Neural cell (in vitro differentiated cells): ENCODE measurements around the gene ZNF440. TPM values are rescaled to one million over a fixed set of nuclear protein-coding genes. Genes with fewer than 3 reads are reported as not detected.

Source experiments
- H2AFZ ChIP-seq: fragments of 200-600, 300-800 bp; sonication (generic), shearing (Covaris generic); 2 replicates; pipeline ENCODE4 v1.6.0; 2014; ENCODE audit warnings: low read depth, mild to moderate bottlenecking, antibody characterized with exemption, low read length, moderate library complexity
- H3F3A ChIP-seq: fragments of 200-600 bp; shearing (Covaris generic); 2 replicates; pipeline ENCODE4 v1.6.1; 2016; ENCODE audit warnings: mild to moderate bottlenecking, moderate library complexity, mixed read lengths, antibody characterized with exemption, low read length; ENCODE audit not compliant: insufficient read depth, poor library complexity, severe bottlenecking
- H3K27ac ChIP-seq: fragments of 200-600, 300-800 bp; sonication (generic), shearing (Covaris generic); 2 replicates; pipeline ENCODE4 v1.5.1; 2014; ENCODE audit warnings: mild to moderate bottlenecking, low read length, moderate library complexity
- H3K27me3 ChIP-seq: fragments of 300-800, 200-600 bp; sonication (generic), shearing (Covaris generic); 2 replicates; pipeline ENCODE4 v1.6.0; 2014; ENCODE audit warnings: mild to moderate bottlenecking, low read depth, low read length, moderate library complexity; ENCODE audit not compliant: insufficient read depth
- H3K36me3 ChIP-seq: fragments of 300-800, 200-600 bp; sonication (generic), shearing (Covaris generic); 2 replicates; pipeline ENCODE4 v1.5.1; 2014; ENCODE audit warnings: mild to moderate bottlenecking, antibody characterized with exemption, low read length, moderate library complexity; ENCODE audit not compliant: insufficient read depth
- H3K4me2 ChIP-seq: fragments of 300-800, 200-600 bp; sonication (generic), shearing (Covaris generic); 2 replicates; pipeline ENCODE4 v1.6.0; 2014; ENCODE audit warnings: mild to moderate bottlenecking, low read length
- H3K4me3 ChIP-seq: fragments of 300-800, 200-600 bp; sonication (generic), shearing (Covaris generic); 2 replicates; pipeline ENCODE4 v1.5.1; 2014; ENCODE audit warnings: mild to moderate bottlenecking, low read length, moderate library complexity
- H3K79me2 ChIP-seq: fragments of 200-600 bp; shearing (Covaris generic); replicated peaks from 2 replicates; pipeline ENCODE4 v1.6.0; 2014; ENCODE audit warnings: mild to moderate bottlenecking, low read length, moderate library complexity; ENCODE audit not compliant: insufficient read depth
- H3K9ac ChIP-seq: fragments of 300-800, 200-600 bp; sonication (generic), shearing (Covaris generic); 2 replicates; pipeline ENCODE4 v1.6.1; 2016; ENCODE audit warnings: mild to moderate bottlenecking, low read length, mixed read lengths
- H3K9me2 ChIP-seq: fragments of 200-600 bp; shearing (Covaris generic); 2 replicates; pipeline ENCODE4 v1.6.1; 2016; ENCODE audit warnings: mild to moderate bottlenecking, low read length, mixed read lengths; ENCODE audit not compliant: insufficient read depth
- H3K9me3 ChIP-seq: fragments of 200-600, 300-800 bp; sonication (generic), shearing (Covaris generic); 2 replicates; pipeline ENCODE4 v1.6.1; 2016; ENCODE audit warnings: mild to moderate bottlenecking, mixed run types, low read length, moderate library complexity, mixed read lengths
- H4K20me1 ChIP-seq: fragments of 200-600 bp; shearing (Covaris generic); 2 replicates; pipeline ENCODE4 v1.6.1; 2016; ENCODE audit warnings: mild to moderate bottlenecking, mixed run types; ENCODE audit not compliant: insufficient read depth
- CTCF ChIP-seq: fragments of 450-650 bp; IDR thresholded peaks from 2 replicates; pipeline ENCODE4 v1.5.1; 2014; ENCODE audit warnings: antibody characterized with exemption, mild to moderate bottlenecking, moderate library complexity; ENCODE audit not compliant: poor library complexity, severe bottlenecking
- EP300 ChIP-seq: fragments of 450-650 bp; conservative IDR thresholded peaks from 2 replicates; pipeline ENCODE4 v1.6.1; 2014; ENCODE audit warnings: antibody characterized with exemption, mild to moderate bottlenecking, moderate library complexity; ENCODE audit not compliant: poor library complexity, severe bottlenecking
- EZH2 ChIP-seq: fragments of 200-600, 300-800 bp; shearing (Covaris generic), sonication (generic); IDR thresholded peaks from 2 replicates; pipeline ENCODE4 v1.6.1; 2014; ENCODE audit warnings: antibody characterized with exemption, low read length, borderline replicate concordance, mild to moderate bottlenecking; ENCODE audit not compliant: insufficient read depth, poor library complexity, severe bottlenecking
- MXI1 ChIP-seq: fragments of 450-650 bp; conservative IDR thresholded peaks from 2 replicates; pipeline ENCODE4 v1.6.1; 2014; ENCODE audit warnings: antibody characterized with exemption, mild to moderate bottlenecking; ENCODE audit not compliant: poor library complexity, severe bottlenecking
- POLR2AphosphoS5 ChIP-seq: IDR thresholded peaks from 2 replicates; pipeline ENCODE4 v1.6.1; 2012
- RAD21 ChIP-seq: fragments of 450-650 bp; conservative IDR thresholded peaks from 2 replicates; pipeline ENCODE4 v1.6.1; 2014; ENCODE audit warnings: antibody characterized with exemption, mild to moderate bottlenecking, moderate library complexity
- REST ChIP-seq: IDR thresholded peaks from 2 replicates; pipeline ENCODE4 v1.6.1; 2012; ENCODE audit warnings: borderline replicate concordance
- SMC3 ChIP-seq: fragments of 450-650 bp; conservative IDR thresholded peaks from 2 replicates; pipeline ENCODE4 v1.6.1; 2014; ENCODE audit warnings: antibody characterized with exemption, mild to moderate bottlenecking, moderate library complexity; ENCODE audit not compliant: poor library complexity
- TAF1 ChIP-seq: IDR thresholded peaks from 2 replicates; pipeline ENCODE4 v1.6.1; 2012; ENCODE audit warnings: low read depth
- polyA plus RNA-seq: library from polyadenylated mRNA; depleted of rRNA; stranded (reverse); fragments of >200 nt; gene quantifications from 2 replicates; pipeline ENCODE4 v1.2.3, GENCODE V29; 2014

The ZNF440 gene
- polyA plus RNA-seq, 1 donor from 2014 or later = 26.6 TPM

DNA sequence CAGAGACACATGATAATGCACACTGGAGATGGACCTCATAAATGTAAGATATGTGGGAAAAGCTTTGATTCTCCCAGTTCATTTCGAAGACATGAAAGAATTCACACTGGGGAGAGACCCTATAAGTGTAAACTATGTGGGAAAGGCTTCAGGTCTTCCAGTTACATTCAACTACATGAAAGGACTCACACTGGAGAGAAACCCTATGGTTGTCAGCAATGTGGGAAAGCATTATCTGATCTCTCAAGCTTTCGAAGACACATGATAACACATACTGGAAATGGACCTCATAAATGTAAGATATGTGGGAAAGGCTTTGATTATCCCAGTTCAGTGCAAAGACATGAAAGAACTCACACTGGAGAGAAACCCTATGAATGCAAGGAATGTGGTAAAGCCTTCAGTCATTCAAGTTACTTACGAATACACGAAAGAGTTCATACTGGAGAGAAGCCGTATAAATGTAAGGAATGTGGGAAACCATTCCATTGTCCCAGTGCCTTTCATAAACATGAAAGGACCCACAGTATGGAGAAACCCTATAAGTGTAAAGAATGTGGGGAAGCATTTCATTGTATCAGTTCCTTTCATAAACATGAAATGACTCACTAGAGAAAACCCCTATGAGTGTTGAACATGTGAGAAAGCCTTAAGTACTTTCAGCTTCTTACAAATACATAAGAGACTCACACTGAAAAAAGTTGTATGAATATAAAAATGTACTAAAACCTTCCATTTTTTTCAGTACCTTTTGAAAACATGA, 32.6 kb upstream of the ZNF440 start:
- no peak overlapping the region for H3K4me2 ChIP-seq
- H3K9ac ChIP-seq = no peak overlapping the region
- H3K4me3 ChIP-seq = no peak overlapping the region
- no peaks in the 10 kb centered on the region for H4K20me1 ChIP-seq
- H3K36me3 ChIP-seq = peaks cover 47% of the 10 kb centered on the region
- peaks cover 14% of the 10 kb centered on the region for H3K9me3 ChIP-seq
- no peaks in the 10 kb centered on the region for H3K27me3 ChIP-seq
- TF ChIP-seq REST = no peak
- TF ChIP-seq EZH2 = no peak
- TF ChIP-seq CTCF = no peak
- no peak for TF ChIP-seq POLR2AphosphoS5
- TF ChIP-seq MXI1 = no peak
- TF ChIP-seq TAF1 = no peak
- TF ChIP-seq RAD21 = no peak
- no peak for TF ChIP-seq SMC3
- no peak for TF ChIP-seq EP300
- no peak overlapping the region for H2AFZ ChIP-seq
- H3K79me2 ChIP-seq = no peaks in the 10 kb centered on the region
- no peaks in the 10 kb centered on the region for H3K9me2 ChIP-seq
- H3K27ac ChIP-seq = no peak overlapping the region
- no peaks in the 10 kb centered on the region for H3F3A ChIP-seq

DNA sequence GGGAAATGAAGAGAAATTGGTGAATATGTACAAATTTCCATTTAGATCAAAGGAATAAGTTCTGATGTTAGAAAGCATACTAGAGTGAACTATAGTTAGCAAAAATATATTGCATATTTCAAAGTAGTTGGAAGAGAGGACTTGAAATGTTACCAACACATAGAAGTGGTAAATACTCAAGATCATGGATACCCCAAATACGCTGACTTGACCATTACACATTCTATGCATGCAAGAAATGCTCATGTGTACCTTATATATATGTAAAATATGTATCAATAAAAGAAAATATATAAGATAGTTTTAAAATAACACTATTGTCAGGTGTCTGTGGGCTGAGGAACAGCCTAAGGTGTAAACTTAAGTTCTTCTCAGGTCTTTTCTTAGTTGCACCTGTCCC, 30.3 kb upstream of the ZNF440 start:
- H3K9me3 ChIP-seq = peaks cover 14% of the 10 kb centered on the region
- no peak overlapping the region for H3K4me2 ChIP-seq
- no peak for TF ChIP-seq EZH2
- TF ChIP-seq RAD21 = no peak
- H3K9ac ChIP-seq = no peak overlapping the region
- H3K27ac ChIP-seq = no peak overlapping the region
- H3K79me2 ChIP-seq = no peaks in the 10 kb centered on the region
- no peaks in the 10 kb centered on the region for H4K20me1 ChIP-seq
- no peaks in the 10 kb centered on the region for H3K9me2 ChIP-seq
- peaks cover 43% of the 10 kb centered on the region for H3K36me3 ChIP-seq
- H3F3A ChIP-seq = no peaks in the 10 kb centered on the region
- no peaks in the 10 kb centered on the region for H3K27me3 ChIP-seq
- H3K4me3 ChIP-seq = no peak overlapping the region
- H2AFZ ChIP-seq = no peak overlapping the region
